ENCODE results near the gene TAX1BP3. TPM values are rescaled to one million over a fixed set of nuclear protein-coding genes. Genes with fewer than 3 reads are reported as not detected.

Gene TAX1BP3
- total RNA-seq, 2 donors from 2014 or later: 148 to 195 TPM

DNA sequence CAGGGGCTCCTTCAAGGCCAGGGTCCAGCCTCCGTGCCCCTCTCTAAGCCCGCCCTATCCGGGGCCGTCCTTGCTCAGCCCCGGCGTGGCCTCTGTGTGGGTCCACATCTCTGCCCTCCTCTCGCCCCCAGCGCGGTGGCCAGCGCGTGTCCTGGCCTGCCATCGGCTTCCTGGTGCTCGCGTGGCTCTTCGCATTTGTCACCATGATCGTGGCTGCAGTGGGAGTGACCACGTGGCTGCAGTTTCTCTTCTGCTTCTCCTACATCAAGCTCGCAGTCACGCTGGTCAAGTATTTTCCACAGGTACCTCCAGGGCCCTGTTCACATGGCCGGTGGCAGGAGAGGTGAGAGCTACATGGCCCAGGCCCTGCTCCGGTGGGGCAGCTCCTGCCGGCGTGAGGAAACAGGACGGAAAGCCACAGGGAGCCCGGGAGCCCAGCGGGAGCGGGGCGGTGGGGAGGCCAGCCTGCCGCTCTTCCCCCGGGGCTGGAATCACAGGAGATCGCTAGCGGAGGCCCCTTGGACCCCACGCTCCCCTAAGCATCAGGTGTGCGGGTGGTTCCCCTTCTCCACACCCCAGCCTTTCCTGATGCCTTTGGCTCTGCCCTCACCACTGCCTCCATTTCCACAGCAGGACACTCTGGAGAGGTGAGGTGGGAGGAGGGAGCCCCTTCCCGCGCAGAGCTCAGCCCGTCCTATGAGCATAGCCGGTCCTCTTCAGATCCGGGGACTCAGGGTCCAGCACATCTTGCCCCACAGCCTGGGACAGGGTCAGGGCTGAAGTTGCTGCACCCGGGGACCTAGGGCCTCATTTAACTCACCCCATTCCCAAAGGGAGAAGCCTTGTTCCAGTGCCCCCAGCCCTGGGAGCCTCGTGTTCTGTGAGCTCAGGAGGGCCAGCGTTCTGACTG lies 10.2 kb downstream of the TAX1BP3 start:
- H3K4me3 ChIP-seq: no peak overlapping the region
- H3K9ac ChIP-seq (ENCODE audit: low read depth in 2 of 2, low read length in 2 of 2): no peak overlapping the region
- H3K4me1 ChIP-seq: no peaks in the 10 kb centered on the region
- H3K9me3 ChIP-seq: no peaks in the 10 kb centered on the region
- no peaks in the 10 kb centered on the region for H3K27me3 ChIP-seq
- H3K36me3 ChIP-seq: no peaks in the 10 kb centered on the region
- TF ChIP-seq, protein P1, sequence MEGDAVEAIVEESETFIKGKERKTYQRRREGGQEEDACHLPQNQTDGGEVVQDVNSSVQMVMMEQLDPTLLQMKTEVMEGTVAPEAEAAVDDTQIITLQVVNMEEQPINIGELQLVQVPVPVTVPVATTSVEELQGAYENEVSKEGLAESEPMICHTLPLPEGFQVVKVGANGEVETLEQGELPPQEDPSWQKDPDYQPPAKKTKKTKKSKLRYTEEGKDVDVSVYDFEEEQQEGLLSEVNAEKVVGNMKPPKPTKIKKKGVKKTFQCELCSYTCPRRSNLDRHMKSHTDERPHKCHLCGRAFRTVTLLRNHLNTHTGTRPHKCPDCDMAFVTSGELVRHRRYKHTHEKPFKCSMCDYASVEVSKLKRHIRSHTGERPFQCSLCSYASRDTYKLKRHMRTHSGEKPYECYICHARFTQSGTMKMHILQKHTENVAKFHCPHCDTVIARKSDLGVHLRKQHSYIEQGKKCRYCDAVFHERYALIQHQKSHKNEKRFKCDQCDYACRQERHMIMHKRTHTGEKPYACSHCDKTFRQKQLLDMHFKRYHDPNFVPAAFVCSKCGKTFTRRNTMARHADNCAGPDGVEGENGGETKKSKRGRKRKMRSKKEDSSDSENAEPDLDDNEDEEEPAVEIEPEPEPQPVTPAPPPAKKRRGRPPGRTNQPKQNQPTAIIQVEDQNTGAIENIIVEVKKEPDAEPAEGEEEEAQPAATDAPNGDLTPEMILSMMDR (IDR thresholded peaks at IDR 0.05): no peak
- no peak for DNase-seq
- intact Hi-C loops (cut with DNase I): no loop called here
- H3K27ac ChIP-seq: no peak overlapping the region

DNA sequence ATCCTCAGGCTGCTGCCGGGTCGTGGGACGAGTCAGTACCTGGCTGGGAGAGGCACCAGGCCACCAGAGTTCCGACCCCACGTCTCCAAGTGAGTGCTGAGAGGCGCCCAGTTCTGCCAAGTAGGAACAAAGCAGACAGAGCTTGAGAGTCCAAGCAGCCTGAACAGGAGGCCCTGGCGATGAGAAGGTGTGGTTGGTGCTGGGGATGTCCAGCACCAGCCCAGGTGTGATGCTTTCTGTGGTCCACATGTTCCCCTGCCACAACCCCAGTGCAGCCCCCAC lies 10.8 kb downstream of the TAX1BP3 start:
- Histone ChIP-seq H3K27ac (no peak overlapping the region), H3K4me1 (no peaks in the 10 kb centered on the region), H3K4me3 (no peak overlapping the region), H3K9ac (ENCODE audit: low read depth in 2 of 2, low read length in 2 of 2) (no peak overlapping the region), H3K36me3 (no peaks in the 10 kb centered on the region), H3K27me3 (no peaks in the 10 kb centered on the region), H3K9me3 (no peaks in the 10 kb centered on the region)
- no peak for DNase-seq
- intact Hi-C loops (cut with DNase I): no loop called here
- TF ChIP-seq, protein P1 (IDR thresholded peaks at IDR 0.05): no peak

DNA sequence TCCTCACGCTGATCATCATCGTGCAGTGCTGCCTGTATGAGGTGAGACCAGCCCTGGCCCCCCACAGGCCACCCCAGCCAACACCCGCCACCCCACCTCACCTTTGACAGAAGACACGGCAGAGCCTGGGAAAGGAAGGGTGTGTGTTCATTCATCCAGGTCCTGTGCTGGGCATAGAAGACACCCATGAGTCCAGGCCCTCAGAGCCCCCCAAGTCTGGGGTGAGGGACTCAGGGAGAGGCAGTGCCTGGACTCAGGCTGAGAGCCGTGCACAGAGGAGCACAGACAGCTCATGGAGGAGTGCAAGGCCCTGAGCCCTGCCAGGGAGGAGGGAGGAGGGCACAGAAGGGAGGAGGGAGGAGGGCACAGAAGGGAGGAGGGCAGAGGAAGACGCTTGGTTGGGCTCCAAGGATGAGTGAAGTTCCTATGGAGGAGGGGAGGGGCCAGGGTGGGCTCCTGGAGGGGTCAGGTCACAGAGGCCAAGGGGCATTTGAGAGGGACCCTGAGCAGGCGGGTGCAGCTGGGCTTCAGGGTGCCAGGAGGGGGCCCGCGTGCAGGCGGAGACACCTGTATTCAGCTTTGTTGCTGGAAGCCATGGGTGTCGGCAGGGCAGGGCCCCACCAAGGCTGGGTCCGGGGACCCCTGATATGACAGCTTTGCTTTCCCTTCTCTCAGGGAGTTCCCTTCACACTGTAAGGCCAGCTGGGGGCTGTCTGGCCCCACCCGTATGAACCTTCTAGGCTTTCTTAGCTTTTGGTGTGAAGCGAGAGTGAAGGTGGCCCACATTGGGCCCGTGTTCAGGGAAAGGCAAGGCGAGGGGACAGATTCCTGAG lies 11.4 kb downstream of the TAX1BP3 start:
- H3K27me3 ChIP-seq: no peaks in the 10 kb centered on the region
- no peaks in the 10 kb centered on the region for H3K9me3 ChIP-seq
- no peak overlapping the region for H3K9ac ChIP-seq (ENCODE audit: low read depth in 2 of 2, low read length in 2 of 2)
- no peaks in the 10 kb centered on the region for H3K36me3 ChIP-seq
- TF ChIP-seq, protein P1 (IDR thresholded peaks at IDR 0.05): no peak
- no peak for DNase-seq
- no peak overlapping the region for H3K4me3 ChIP-seq
- intact Hi-C loops (cut with DNase I): no loop called here
- H3K4me1 ChIP-seq: no peaks in the 10 kb centered on the region
- no peak overlapping the region for H3K27ac ChIP-seq

DNA sequence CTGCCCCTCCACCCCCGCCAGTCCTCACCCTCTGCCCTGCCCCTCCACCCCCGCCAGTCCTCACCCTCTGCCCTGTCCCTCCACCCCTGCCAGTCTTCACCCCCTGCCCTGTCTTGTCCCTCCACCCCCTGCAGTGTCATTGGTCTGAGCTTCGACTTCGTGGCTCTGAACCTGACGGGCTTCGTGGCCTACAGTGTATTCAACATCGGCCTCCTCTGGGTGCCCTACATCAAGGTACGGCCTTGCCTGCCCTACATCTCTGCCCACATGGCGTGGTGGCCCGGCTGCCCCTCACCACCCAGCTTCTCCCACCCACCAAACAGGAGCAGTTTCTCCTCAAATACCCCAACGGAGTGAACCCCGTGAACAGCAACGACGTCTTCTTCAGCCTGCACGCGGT lies 12.0 kb downstream of the TAX1BP3 start:
- DNase-seq: no peak
- H3K4me3 ChIP-seq: no peak overlapping the region
- no peaks in the 10 kb centered on the region for H3K27me3 ChIP-seq
- no peak overlapping the region for H3K9ac ChIP-seq (ENCODE audit: low read depth in 2 of 2, low read length in 2 of 2)
- H3K27ac ChIP-seq: no peak overlapping the region
- intact Hi-C loops (cut with DNase I): no loop called here
- no peaks in the 10 kb centered on the region for H3K9me3 ChIP-seq
- H3K4me1 ChIP-seq: no peaks in the 10 kb centered on the region
- TF ChIP-seq, protein P1 (IDR thresholded peaks at IDR 0.05): no peak
- H3K36me3 ChIP-seq: no peaks in the 10 kb centered on the region

DNA sequence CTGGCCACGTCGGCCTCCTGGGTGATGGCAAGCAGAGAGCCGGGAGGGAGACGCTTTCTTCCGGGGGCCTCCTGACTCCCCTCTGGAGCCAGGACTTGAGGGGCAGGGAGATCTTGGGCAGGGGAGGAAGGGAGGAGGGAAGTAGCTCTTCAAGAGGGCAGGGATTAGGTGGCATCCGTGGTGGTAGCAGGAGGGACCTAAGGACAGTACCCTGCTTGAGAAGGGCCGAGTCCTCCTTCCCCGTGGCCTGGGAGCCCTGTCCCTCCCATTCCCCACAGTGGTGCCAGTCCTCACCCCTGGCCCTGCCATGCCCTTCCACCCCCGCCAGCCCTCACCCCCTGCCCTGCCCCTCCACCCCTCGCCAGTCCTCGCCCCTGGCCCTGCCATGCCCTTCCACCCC lies 12.6 kb downstream of the TAX1BP3 start:
- Histone ChIP-seq H3K4me1 (no peaks in the 10 kb centered on the region), H3K9ac (ENCODE audit: low read depth in 2 of 2, low read length in 2 of 2) (no peak overlapping the region), H3K36me3 (no peaks in the 10 kb centered on the region), H3K9me3 (no peaks in the 10 kb centered on the region), H3K27ac (no peak overlapping the region), H3K27me3 (no peaks in the 10 kb centered on the region), H3K4me3 (no peak overlapping the region)
- TF ChIP-seq, protein P1 (IDR thresholded peaks at IDR 0.05): no peak
- DNase-seq: no peak
- intact Hi-C loops (cut with DNase I): no loop called here

All from colonic mucosa (tissue), 4 donors.